ENCODE data around the gene TCEANC. TPM values are rescaled to one million over a fixed set of nuclear protein-coding genes. Genes with fewer than 3 reads are reported as not detected.

The TCEANC gene
- total and polyA plus RNA-seq, 2 of the 4 experiments (the other 2 are of a cell fraction), result 0.99 to 2.5 TPM

- H3K4me2 ChIP-seq (ENCODE audit: low read depth, low read length), result no peak overlapping the region
- H4K8ac ChIP-seq (ENCODE audit: low read depth in 2 of 2, low read length in 2 of 2), result no peak overlapping the region
- H2BK20ac ChIP-seq (ENCODE audit: low read depth, low read length), result no peak overlapping the region
- no peak overlapping the region for H2AK5ac ChIP-seq (ENCODE audit: low read depth, low read length)
- in situ Hi-C loops (cut with MboI; ENCODE audit: low sequenced_read_pairs) (no loop called here), dilution Hi-C loops (cut with HindIII; ENCODE audit: low sequenced_read_pairs, unreplicated experiment) (no loop called here), intact Hi-C loops (cut with micrococcal nuclease) (no loop called here)
- no peak overlapping the region for H2BK5ac ChIP-seq (ENCODE audit: low read depth, low read length, poor library complexity, severe bottlenecking)
- no peak overlapping the region for H3K18ac ChIP-seq (ENCODE audit: low read depth, low read length)
- ATAC-seq (ENCODE audit: low read depth) (no peak), DNase-seq (no peak)
- ChIA-PET POLR2A (ENCODE audit: unreplicated experiment) (no interaction called here), CTCF (no interaction called here)
- no peak overlapping the region for H4K91ac ChIP-seq (ENCODE audit: insufficient read depth, low read depth, low read length)
- H3K36me3 ChIP-seq (ENCODE audit: control insufficient read depth, insufficient read depth, low read length), result no peaks in the 10 kb centered on the region
- peaks cover 17% of the 10 kb centered on the region for H3K27me3 ChIP-seq (ENCODE audit: control insufficient read depth, insufficient read depth, low read length)
- H4K5ac ChIP-seq (ENCODE audit: low read depth, low read length), result no peak overlapping the region
- no peak overlapping the region for H3K14ac ChIP-seq (replicated peaks; ENCODE audit: low read depth, low read length)
- 39% methylated on average over 2 of the region's 6 CpGs; no CpG with 5 or more reads in 1 of the 2 experiments for WGBS, 2 experiments (ENCODE audit: extremely low coverage in 2 of 2, insufficient read length in 1 of 2)
- H3K9ac ChIP-seq (ENCODE audit: low read depth, low read length), result no peak overlapping the region
- H2AK9ac ChIP-seq (replicated peaks; ENCODE audit: low read depth, low read length, poor library complexity), result no peak overlapping the region
- H3K9me1 ChIP-seq (ENCODE audit: insufficient read depth, low read length), result no peaks in the 10 kb centered on the region
- H3K4ac ChIP-seq (ENCODE audit: low read depth, low read length), result no peak overlapping the region
- no peaks in the 10 kb centered on the region for H3K9me3 ChIP-seq (ENCODE audit: control insufficient read depth, insufficient read depth, low read length)
- H3K79me1 ChIP-seq (ENCODE audit: low read depth in 1 of 2, low read length in 2 of 2), result no peaks in the 10 kb centered on the region
- H3K27ac ChIP-seq (ENCODE audit: insufficient read depth, low read length), result no peak overlapping the region
- H3K4me1 ChIP-seq (ENCODE audit: control insufficient read depth, insufficient read depth, low read length), result no peaks in the 10 kb centered on the region
- H3K23ac ChIP-seq (ENCODE audit: low read depth, low read length), result no peak overlapping the region
- no TSS peak for BruUV-seq (replicated peaks)
- no peak overlapping the region for H2AFZ ChIP-seq (replicated peaks; ENCODE audit: low read length, poor library complexity)
- H2BK120ac ChIP-seq (ENCODE audit: low read depth, low read length), result no peak overlapping the region
- no peaks in the 10 kb centered on the region for H4K20me1 ChIP-seq (ENCODE audit: insufficient read depth, low read length)
- TF ChIP-seq SMC3 (IDR thresholded peaks at IDR 0.05; ENCODE audit: low read depth, low read length), result no peak
- no peak for TF ChIP-seq MAZ (IDR thresholded peaks at IDR 0.05; ENCODE audit: borderline replicate concordance, low read depth, low read length)
- no peak for TF ChIP-seq RFX5 (IDR thresholded peaks at IDR 0.05; ENCODE audit: low read depth, low read length)
- TF ChIP-seq BHLHE40 (IDR thresholded peaks at IDR 0.05; ENCODE audit: low read depth, low read length), result no peak
- TF ChIP-seq CEBPB (IDR thresholded peaks at IDR 0.05; ENCODE audit: low read depth, low read length), result no peak
- no peak for TF ChIP-seq RCOR1 (IDR thresholded peaks at IDR 0.05; ENCODE audit: insufficient replicate concordance, low read length)
- no peak for TF ChIP-seq CHD1 (IDR thresholded peaks at IDR 0.05; ENCODE audit: low read depth, low read length)
- TF ChIP-seq FOS (IDR thresholded peaks at IDR 0.05; ENCODE audit: low read depth, low read length), result no peak
- no peak for TF ChIP-seq POLR2A (IDR thresholded peaks at IDR 0.05; ENCODE audit: low read depth, low read length)
- no peak for TF ChIP-seq NFE2L2 (IDR thresholded peaks at IDR 0.05; ENCODE audit: low read depth, low read length)
- no peak for TF ChIP-seq MAFK (IDR thresholded peaks at IDR 0.05; ENCODE audit: low read depth, low read length)
- TF ChIP-seq MXI1 (IDR thresholded peaks at IDR 0.05; ENCODE audit: borderline replicate concordance, low read depth, low read length), result no peak
- H3K4me3 ChIP-seq (ENCODE audit: insufficient read depth, low read depth, low read length), result no peak overlapping the region
- no peak overlapping the region for H3K56ac ChIP-seq (ENCODE audit: extremely low read depth, insufficient read depth, low read length)
- no peak overlapping the region for H2BK15ac ChIP-seq (ENCODE audit: low read depth, low read length)
Observed at GRCh38 chrX:13607331-13607995, 45.5 kb upstream of the TCEANC start.
